Right atrium auricular region (tissue), 2 donors: ENCODE results near the gene PPP4R2. TPM values are rescaled to one million over a fixed set of nuclear protein-coding genes. Genes with fewer than 3 reads are reported as not detected.

Experiments
- DNase-seq: peaks from one replicate; pipeline ENCODE4 v3.0.0-alpha.2; 2019; ENCODE audit warnings: low spot score
- H3K27ac ChIP-seq, 2 donors: fragments of 200-600 bp; sonication (generic); 1 replicate in 1 of 2; 2 replicates in 1 of 2; pipeline ENCODE4 v1.5.1; 2016 to 2019
- H3K27me3 ChIP-seq, 2 donors: fragments of 200-600 bp; sonication (generic); one replicate each; pipeline versions ENCODE4 v1.5.1 to v1.6.0; 2017 to 2019
- H3K36me3 ChIP-seq: fragments of 200-600 bp; sonication (generic); one replicate; pipeline ENCODE4 v1.5.1; 2016
- H3K4me1 ChIP-seq, 2 donors: fragments of 200-600 bp; sonication (generic); one replicate each; pipeline versions ENCODE4 v1.5.1 to v1.6.0; 2017 to 2019
- H3K4me3 ChIP-seq, 2 donors: fragments of 200-600 bp; sonication (generic); 1 replicate in 1 of 2; 2 replicates in 1 of 2; pipeline ENCODE4 v1.5.1; 2017 to 2019; ENCODE audit warnings: mild to moderate bottlenecking in 1 of 2, moderate library complexity in 1 of 2
- H3K9me3 ChIP-seq, 2 donors: fragments of 200-600 bp; sonication (generic); one replicate each; pipeline ENCODE4 v1.5.1; 2019
- total RNA-seq, 2 donors: library from RNA; depleted of rRNA; stranded (reverse); fragments of >200 nt; gene quantifications; one replicate each; pipeline ENCODE4 v1.1.0, GENCODE V29; 2016
- TF ChIP-seq, protein P1 (sequence below), 2 donors: fragments of 200-600 bp; sonication (generic); IDR thresholded peaks; one replicate each; pipeline ENCODE4 v1.5.1; 2019; ENCODE audit warnings: antibody characterized with exemption in 2 of 2

PPP4R2 gene
- total RNA-seq, 2 donors from 2014 or later: 30.8 to 31.6 TPM

DNA sequence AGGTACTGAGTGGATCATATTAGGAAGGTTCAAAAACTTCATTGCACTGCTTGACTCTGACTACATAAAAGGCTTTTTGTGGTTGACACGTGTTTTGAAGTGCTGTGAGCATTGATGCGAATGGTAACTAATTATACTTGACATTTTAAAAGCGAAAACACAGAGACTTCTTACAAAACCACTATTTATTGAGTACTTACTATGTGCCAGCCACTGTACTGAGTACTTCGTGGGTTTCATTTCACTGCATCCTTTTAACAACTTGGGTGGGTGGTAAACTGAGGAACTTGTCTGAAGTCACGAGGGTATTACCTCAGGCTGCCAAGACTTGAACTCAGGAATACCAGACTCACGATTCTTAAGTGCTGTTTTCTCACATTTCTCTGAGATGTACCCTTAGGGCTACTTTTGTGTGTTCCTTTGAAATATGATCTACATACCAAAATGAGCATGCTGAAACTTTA, 45.3 kb upstream of the PPP4R2 start:
- no peak for DNase-seq
- Histone ChIP-seq H3K9me3 (no peaks in the 10 kb centered on the region), H3K4me3 (no peak overlapping the region), H3K27ac (no peak overlapping the region), H3K36me3 (no peaks in the 10 kb centered on the region), H3K27me3 (no peaks in the 10 kb centered on the region), H3K4me1 (peaks cover 0 to 10% of the 10 kb centered on the region in 2 donors)
- TF ChIP-seq, protein P1, sequence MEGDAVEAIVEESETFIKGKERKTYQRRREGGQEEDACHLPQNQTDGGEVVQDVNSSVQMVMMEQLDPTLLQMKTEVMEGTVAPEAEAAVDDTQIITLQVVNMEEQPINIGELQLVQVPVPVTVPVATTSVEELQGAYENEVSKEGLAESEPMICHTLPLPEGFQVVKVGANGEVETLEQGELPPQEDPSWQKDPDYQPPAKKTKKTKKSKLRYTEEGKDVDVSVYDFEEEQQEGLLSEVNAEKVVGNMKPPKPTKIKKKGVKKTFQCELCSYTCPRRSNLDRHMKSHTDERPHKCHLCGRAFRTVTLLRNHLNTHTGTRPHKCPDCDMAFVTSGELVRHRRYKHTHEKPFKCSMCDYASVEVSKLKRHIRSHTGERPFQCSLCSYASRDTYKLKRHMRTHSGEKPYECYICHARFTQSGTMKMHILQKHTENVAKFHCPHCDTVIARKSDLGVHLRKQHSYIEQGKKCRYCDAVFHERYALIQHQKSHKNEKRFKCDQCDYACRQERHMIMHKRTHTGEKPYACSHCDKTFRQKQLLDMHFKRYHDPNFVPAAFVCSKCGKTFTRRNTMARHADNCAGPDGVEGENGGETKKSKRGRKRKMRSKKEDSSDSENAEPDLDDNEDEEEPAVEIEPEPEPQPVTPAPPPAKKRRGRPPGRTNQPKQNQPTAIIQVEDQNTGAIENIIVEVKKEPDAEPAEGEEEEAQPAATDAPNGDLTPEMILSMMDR (IDR thresholded peaks at IDR 0.05): no peak

DNA sequence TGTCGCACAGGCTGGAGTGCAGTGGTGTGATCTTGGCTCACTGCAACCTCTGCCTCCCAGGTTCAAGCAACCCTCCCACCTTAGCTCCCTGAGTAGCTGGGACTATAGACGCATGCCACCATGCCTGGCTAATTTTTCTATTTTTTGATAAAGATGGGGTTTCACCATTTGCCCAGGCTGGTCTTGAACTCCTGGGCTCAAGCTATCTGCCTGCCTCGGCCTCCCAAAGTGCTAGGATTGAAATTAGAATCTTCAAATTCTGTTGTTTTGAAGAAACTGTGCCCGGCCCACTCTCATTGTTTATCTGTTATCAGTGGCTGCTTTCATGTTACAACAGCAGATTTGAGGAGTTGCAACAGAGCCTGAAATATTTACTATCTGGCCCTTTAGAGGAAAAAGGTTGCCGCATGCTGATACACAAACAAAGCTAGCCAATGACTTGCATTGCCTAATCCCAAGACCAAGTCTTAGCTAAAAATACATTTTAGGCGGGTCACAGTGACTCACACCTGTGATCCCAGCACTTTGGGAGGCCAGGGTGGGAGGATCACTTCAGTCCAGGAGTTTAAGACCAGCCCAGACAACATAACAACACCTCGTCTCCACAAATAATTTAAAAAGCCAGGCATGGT, 43.2 kb upstream of the PPP4R2 start:
- Histone ChIP-seq H3K9me3 (no peaks in the 10 kb centered on the region), H3K27ac (no peak overlapping the region), H3K27me3 (no peaks in the 10 kb centered on the region), H3K36me3 (no peaks in the 10 kb centered on the region), H3K4me1 (peaks cover 0 to 31% of the 10 kb centered on the region in 2 donors), H3K4me3 (no peak overlapping the region)
- no peak for DNase-seq
- TF ChIP-seq, protein P1 (IDR thresholded peaks at IDR 0.05): no peak

DNA sequence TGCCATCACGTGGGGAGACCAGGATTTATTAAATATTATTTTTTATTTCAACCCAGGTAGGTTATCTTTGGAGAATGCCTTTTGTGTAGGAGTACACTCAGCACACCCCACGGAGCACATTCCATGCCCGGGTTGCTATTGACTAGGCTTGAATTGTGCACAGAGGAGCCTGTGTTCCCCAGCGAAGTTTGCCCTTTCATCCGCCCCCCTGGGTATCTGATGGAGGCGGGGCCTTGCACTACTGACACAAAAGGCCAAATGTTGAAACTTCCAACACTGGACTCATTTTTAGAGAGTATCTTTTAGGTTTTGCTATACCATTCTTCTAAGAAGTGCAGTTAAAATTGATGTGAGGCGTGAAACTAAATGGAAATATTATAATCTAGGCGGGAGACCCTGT, 39.3 kb upstream of the PPP4R2 start:
- peak overlapping the region; percentile 59 to 67 for H3K27ac ChIP-seq
- H3K36me3 ChIP-seq: no peaks in the 10 kb centered on the region
- H3K4me1 ChIP-seq: peaks cover 0 to 54% of the 10 kb centered on the region in 2 donors
- TF ChIP-seq, protein P1 (IDR thresholded peaks at IDR 0.05): no peak
- DNase-seq: no peak
- H3K9me3 ChIP-seq: no peaks in the 10 kb centered on the region
- no peak overlapping the region for H3K4me3 ChIP-seq
- H3K27me3 ChIP-seq: no peaks in the 10 kb centered on the region

DNA sequence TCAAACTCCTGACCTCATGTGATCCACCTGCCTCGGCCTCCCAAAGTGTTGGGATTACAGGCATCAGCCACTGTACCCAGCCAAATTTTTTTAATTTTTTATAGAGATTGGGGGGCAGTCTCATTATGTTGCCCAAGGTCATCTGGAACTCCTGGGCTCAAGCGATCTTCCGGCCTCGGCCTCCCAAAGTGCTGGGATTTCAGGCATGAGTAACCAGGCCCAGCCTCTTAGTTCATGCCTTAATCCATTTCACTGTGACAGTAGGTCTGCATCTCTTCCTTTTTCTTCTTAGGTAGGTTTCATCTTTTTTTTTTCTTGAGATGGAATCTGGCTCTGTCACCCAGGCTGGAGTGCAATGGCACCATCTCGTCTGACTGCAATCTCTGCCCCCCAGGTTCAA, 37.3 kb upstream of the PPP4R2 start:
- no peak overlapping the region for H3K4me3 ChIP-seq
- TF ChIP-seq, protein P1 (IDR thresholded peaks at IDR 0.05): no peak
- H3K27ac ChIP-seq: peak overlapping the region; percentile 66 to 89
- no peak for DNase-seq
- H3K4me1 ChIP-seq: peaks cover 0 to 56% of the 10 kb centered on the region in 2 donors
- H3K9me3 ChIP-seq: no peaks in the 10 kb centered on the region
- H3K36me3 ChIP-seq: no peaks in the 10 kb centered on the region
- H3K27me3 ChIP-seq: no peaks in the 10 kb centered on the region

DNA sequence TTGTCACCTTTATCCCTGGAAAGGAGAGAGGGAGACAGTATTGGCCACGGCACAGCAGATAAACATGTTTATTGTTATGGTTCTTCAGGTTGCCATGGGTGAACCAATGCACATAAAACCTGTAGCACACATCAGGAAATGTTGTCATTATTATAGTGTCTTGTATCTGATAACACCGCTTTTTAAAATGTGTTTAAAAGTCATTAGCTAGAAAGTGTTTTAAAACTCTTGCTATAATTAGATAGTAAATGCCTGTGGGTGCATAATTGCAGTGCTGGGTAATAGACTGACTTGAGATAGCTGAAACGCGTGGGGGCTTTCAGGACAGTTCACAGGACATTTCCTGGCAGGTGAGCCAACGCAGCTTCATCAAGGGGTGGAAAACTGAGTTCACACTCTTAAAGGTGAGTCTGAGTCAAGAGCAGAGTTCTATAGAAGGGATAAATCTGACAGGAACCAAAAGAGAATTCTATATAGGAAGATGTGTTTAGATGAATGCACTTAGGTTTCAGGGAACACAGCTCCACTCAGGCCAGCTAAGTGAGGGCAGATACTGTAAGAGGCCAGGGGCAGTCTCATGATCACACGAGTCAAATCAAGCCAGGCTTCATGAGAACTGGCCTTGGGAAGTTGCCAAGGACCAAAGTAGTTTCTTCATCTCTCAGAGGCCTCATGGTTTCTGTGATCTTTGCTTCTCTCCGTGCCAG, 35.6 kb upstream of the PPP4R2 start:
- TF ChIP-seq, protein P1 (IDR thresholded peaks at IDR 0.05): no peak
- no peaks in the 10 kb centered on the region for H3K27me3 ChIP-seq
- no peaks in the 10 kb centered on the region for H3K9me3 ChIP-seq
- DNase-seq: peak; percentile 79
- H3K4me3 ChIP-seq: no peak overlapping the region
- peak overlapping the region; percentile 66 to 89 for H3K27ac ChIP-seq
- peaks cover 0 to 56% of the 10 kb centered on the region in 2 donors for H3K4me1 ChIP-seq
- no peaks in the 10 kb centered on the region for H3K36me3 ChIP-seq
